ENCODE data around the gene SFMBT2.

Gene SFMBT2

DNA sequence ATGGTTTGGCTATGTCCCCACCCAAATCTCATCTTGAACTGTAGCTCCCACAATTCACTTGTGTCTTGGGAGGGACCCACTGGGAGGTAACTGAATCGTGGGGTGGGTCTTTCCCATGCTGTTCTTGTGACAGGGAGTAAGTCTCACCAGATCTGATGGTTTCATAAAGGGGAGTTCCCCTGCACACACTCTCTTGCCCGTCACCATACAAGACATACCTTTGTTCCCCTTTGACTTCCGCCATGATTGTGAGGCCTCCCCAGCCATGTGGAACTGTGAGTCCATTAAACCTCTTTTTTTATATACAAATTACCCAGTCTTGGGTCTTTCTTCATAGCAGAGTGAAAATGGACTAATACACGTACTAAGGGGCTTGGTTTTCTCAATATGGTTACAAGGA, 106.7 kb downstream of the SFMBT2 start:
- Histone ChIP-seq H3K27ac (ENCODE audit: low read depth, low read length) (no peak overlapping the region), H3K4me3 (ENCODE audit: low read length) (no peak overlapping the region), H3K9me3 (ENCODE audit: control insufficient read depth, insufficient read depth, low read length) (peaks cover 4% of the 10 kb centered on the region; the same call in 1 of the 2 replicates), H4K20me1 (ENCODE audit: control insufficient read depth, insufficient read depth, low read depth, low read length) (no peaks in the 10 kb centered on the region), H3F3A (ENCODE audit: control insufficient read depth, insufficient read depth) (peaks cover 7% of the 10 kb centered on the region; the same call in 1 of the 2 replicates), H3K9me2 (replicated peaks; ENCODE audit: control insufficient read depth, low read length) (no peaks in the 10 kb centered on the region), H3K36me3 (ENCODE audit: control insufficient read depth, low read length) (peaks cover 3% of the 10 kb centered on the region; the same call in 1 of the 2 replicates), H3K4me2 (ENCODE audit: low read length) (no peak overlapping the region), H3K4me1 (ENCODE audit: control insufficient read depth, low read length) (peaks cover 36% of the 10 kb centered on the region), H3K79me2 (ENCODE audit: control insufficient read depth, low read length) (peaks cover 31% of the 10 kb centered on the region), H3K27me3 (ENCODE audit: control insufficient read depth, low read length) (no peaks in the 10 kb centered on the region)
- TF ChIP-seq, protein P1, sequence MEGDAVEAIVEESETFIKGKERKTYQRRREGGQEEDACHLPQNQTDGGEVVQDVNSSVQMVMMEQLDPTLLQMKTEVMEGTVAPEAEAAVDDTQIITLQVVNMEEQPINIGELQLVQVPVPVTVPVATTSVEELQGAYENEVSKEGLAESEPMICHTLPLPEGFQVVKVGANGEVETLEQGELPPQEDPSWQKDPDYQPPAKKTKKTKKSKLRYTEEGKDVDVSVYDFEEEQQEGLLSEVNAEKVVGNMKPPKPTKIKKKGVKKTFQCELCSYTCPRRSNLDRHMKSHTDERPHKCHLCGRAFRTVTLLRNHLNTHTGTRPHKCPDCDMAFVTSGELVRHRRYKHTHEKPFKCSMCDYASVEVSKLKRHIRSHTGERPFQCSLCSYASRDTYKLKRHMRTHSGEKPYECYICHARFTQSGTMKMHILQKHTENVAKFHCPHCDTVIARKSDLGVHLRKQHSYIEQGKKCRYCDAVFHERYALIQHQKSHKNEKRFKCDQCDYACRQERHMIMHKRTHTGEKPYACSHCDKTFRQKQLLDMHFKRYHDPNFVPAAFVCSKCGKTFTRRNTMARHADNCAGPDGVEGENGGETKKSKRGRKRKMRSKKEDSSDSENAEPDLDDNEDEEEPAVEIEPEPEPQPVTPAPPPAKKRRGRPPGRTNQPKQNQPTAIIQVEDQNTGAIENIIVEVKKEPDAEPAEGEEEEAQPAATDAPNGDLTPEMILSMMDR (IDR thresholded peaks at IDR 0.05; ENCODE audit: low read depth, low read length, poor library complexity, severe bottlenecking): no peak
- TF ChIP-seq EZH2phosphoT487 (IDR thresholded peaks at IDR 0.05; ENCODE audit: borderline replicate concordance, low read length): no peak

DNA sequence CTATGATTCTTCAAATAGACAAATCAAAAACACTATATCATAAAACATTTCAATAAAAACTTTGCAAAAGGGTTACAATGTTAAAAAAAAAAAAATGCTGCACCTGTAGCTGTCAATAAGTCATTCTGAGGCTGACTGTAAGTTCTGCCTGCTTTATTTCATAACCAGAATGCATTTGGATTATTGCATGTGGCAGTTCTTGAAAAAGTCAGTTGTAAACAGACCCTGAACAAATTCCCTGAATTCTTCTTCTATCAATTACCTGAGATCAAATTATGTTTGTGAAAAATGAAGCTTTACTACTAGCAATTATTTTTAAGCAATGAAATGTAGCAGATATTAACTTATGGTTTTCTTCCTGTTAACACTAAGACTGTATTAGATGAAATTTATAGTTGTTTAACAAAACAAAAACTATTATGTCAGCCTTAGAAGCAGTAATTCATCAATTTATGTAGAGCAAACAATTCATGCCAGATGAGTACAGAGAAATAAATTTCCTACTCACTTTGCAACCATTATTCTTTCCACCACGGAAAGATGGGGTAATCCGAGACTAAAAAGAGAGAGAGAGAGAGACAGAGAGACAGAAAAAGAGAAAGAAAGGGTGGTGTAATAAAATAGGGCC, 107.8 kb downstream of the SFMBT2 start:
- Histone ChIP-seq H3K27me3 (ENCODE audit: control insufficient read depth, low read length) (no peaks in the 10 kb centered on the region), H3K27ac (ENCODE audit: low read depth, low read length) (no peak overlapping the region), H3K79me2 (ENCODE audit: control insufficient read depth, low read length) (peaks cover 40% of the 10 kb centered on the region), H3K9me3 (ENCODE audit: control insufficient read depth, insufficient read depth, low read length) (peaks cover 4% of the 10 kb centered on the region; the same call in 1 of the 2 replicates), H4K20me1 (ENCODE audit: control insufficient read depth, insufficient read depth, low read depth, low read length) (no peaks in the 10 kb centered on the region), H3K36me3 (ENCODE audit: control insufficient read depth, low read length) (peaks cover 3% of the 10 kb centered on the region; the same call in 1 of the 2 replicates), H3F3A (ENCODE audit: control insufficient read depth, insufficient read depth) (peaks cover 7% of the 10 kb centered on the region; the same call in 1 of the 2 replicates), H3K4me3 (ENCODE audit: low read length) (no peak overlapping the region), H3K9me2 (replicated peaks; ENCODE audit: control insufficient read depth, low read length) (no peaks in the 10 kb centered on the region), H3K4me1 (ENCODE audit: control insufficient read depth, low read length) (peaks cover 36% of the 10 kb centered on the region), H3K4me2 (ENCODE audit: low read length) (no peak overlapping the region)
- no peak for TF ChIP-seq EZH2phosphoT487 (IDR thresholded peaks at IDR 0.05; ENCODE audit: borderline replicate concordance, low read length)
- TF ChIP-seq, protein P1 (IDR thresholded peaks at IDR 0.05; ENCODE audit: low read depth, low read length, poor library complexity, severe bottlenecking): no peak

DNA sequence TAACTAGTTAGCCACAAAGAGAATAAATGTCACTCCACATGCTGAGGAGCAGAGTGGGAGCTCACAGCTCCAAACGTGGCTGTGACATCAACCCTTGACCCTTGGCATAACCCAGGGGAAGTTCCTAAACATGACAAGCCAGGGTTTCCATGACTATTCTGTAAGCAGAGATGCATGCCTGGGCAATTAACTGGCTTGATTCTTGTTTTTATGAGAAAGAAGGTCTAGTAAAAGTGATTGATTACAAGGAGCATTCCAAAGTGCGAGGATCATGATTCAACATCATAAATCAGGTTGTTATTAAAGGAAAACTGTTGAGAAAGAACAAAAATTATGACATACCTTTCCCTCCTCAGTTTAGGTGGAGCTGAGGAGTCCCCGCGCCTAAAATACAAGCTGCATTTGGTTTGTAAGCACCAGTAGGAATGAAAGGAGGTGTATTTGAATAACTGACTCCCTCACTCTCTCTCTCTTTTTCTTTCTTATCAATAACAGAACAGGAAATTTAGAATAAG, 108.4 kb downstream of the SFMBT2 start:
- H4K20me1 ChIP-seq (ENCODE audit: control insufficient read depth, insufficient read depth, low read depth, low read length): no peaks in the 10 kb centered on the region
- no peak overlapping the region for H3K27ac ChIP-seq (ENCODE audit: low read depth, low read length)
- TF ChIP-seq EZH2phosphoT487 (IDR thresholded peaks at IDR 0.05; ENCODE audit: borderline replicate concordance, low read length): no peak
- TF ChIP-seq, protein P1 (IDR thresholded peaks at IDR 0.05; ENCODE audit: low read depth, low read length, poor library complexity, severe bottlenecking): no peak
- no peaks in the 10 kb centered on the region for H3K9me2 ChIP-seq (replicated peaks; ENCODE audit: control insufficient read depth, low read length)
- no peaks in the 10 kb centered on the region for H3K27me3 ChIP-seq (ENCODE audit: control insufficient read depth, low read length)
- peaks cover 44% of the 10 kb centered on the region for H3K79me2 ChIP-seq (ENCODE audit: control insufficient read depth, low read length)
- peaks cover 3% of the 10 kb centered on the region; the same call in 1 of the 2 replicates for H3K36me3 ChIP-seq (ENCODE audit: control insufficient read depth, low read length)
- H3F3A ChIP-seq (ENCODE audit: control insufficient read depth, insufficient read depth): peaks cover 7% of the 10 kb centered on the region; the same call in 1 of the 2 replicates
- no peak overlapping the region for H3K4me3 ChIP-seq (ENCODE audit: low read length)
- H3K4me2 ChIP-seq (ENCODE audit: low read length): no peak overlapping the region
- H3K9me3 ChIP-seq (ENCODE audit: control insufficient read depth, insufficient read depth, low read length): peaks cover 4% of the 10 kb centered on the region; the same call in 1 of the 2 replicates
- peaks cover 30% of the 10 kb centered on the region for H3K4me1 ChIP-seq (ENCODE audit: control insufficient read depth, low read length)
